ENCODE data around the gene MYOD1.

MYOD1 gene

DNA sequence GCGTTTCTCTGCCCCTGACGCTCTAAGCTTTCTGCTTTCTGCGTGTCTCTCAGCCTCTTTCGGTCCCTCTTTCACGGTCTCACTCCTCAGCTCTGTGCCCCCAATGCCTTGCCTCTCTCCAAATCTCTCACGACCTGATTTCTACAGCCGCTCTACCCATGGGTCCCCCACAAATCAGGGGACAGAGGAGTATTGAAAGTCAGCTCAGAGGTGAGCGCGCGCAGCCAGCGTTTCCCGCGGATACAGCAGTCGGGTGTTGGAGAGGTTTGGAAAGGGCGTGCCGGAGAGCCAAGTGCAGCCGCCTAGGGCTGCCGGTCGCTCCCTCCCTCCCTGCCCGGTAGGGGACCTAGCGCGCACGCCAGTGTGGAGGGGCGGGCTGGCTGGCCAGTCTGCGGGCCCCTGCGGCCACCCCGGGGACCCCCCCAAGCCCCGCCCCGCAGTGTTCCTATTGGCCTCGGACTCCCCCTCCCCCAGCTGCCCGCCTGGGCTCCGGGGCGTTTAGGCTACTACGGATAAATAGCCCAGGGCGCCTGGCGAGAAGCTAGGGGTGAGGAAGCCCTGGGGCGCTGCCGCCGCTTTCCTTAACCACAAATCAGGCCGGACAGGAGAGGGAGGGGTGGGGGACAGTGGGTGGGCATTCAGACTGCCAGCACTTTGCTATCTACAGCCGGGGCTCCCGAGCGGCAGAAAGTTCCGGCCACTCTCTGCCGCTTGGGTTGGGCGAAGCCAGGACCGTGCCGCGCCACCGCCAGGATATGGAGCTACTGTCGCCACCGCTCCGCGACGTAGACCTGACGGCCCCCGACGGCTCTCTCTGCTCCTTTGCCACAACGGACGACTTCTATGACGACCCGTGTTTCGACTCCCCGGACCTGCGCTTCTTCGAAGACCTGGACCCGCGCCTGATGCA is at the start of gene MYOD1:
Gene MYOD1, plus strand, starts transcription at position 544 of the 910 bp plus-strand sequence. Its CDS starts 212 bp downstream, at position 756.
- DNase-seq = no peak

DNA sequence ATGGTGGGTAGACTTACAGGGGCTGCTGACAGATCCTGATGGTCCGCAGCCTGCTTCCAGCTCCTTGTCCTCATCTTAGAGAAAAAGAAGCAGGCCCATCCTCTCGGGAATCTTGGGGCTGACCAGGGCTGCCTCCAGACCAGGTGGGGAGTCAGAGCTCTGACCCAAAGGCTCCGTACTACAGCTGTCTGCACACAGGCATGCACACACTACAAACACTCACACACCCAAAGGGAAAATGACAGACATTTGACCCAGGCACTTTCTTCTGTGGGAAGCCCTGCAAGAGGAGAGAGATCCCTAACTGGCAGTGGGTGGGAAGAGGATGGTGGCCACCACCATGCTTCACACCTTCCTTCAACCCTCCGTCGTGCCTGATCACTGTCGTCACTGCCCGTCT is 46.9 kb upstream of the MYOD1 start:
- DNase-seq = no peak

DNA sequence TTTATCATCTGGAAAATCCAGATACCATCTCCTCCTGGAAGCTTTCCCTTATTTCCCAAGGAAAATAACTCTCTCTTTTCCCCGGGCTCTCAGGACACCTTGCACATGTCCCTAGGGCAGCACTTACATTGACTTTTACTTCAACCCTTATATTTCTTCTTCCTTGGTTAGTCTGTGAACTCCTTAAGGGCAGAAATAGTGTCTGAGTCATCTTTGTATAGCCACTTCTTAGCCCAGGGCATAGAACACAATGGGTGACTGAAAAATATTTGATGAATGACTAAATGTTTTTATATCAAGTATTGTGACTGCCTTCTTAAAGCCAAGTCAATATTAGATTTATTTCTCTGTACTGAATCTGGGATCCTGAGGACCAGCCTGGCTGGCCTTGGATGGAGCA is 45.4 kb upstream of the MYOD1 start:
- no peak for DNase-seq

DNA sequence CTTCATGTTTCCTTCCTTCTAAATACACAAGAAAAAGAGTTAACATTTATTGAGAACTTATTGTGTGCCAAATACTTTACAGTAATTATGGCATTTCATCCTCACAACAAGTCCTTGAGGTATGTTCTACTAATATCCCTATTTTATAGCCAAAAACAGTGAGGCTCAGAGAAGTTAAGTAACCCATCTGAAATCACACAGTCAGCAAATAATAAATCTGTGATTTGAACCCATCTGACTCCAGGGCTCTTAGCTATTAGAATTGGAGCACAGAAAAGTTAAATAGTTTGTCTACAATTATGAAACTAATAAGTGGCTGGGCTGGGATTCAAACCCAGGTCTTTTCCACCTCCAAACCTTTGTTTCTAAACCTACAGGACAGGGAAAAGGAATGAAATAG is 36.5 kb upstream of the MYOD1 start:
- DNase-seq = no peak

DNA sequence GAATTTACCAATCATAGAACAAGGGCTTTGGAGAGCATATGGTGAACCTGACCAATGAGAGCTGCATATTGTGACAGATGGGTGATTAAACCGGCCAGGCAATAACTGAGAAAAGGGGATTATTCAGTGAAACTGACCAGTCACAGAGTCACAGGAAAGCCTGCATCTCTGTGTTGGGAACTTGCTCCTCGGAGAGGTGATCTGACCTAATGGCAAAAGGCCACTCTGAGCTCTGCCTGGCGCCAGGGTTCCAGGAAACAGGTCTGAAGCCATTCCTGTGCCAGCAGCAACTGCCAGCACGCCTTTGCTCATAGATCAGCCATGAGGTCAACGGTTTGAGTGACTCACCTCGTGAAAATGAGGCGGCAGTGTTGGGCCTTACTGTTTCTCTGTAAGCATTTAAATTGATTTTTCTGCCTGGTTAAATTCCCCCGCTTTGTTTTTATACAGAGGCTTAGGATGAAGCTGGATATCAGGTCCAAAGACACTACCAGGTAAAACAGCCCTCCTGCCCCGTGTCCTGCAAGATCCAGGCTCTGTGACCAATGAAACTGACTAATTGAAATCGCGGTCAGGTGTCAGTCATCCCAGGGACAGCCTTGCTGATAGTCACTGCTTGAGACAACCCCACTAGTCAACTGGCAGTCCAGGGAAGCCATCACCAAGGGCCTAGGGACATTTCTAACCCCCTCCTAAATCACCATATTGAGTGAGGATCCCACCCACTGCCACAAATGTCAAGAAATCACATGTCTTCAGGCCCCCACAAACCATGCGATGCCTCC is 35.8 kb upstream of the MYOD1 start:
- DNase-seq = no peak

DNA sequence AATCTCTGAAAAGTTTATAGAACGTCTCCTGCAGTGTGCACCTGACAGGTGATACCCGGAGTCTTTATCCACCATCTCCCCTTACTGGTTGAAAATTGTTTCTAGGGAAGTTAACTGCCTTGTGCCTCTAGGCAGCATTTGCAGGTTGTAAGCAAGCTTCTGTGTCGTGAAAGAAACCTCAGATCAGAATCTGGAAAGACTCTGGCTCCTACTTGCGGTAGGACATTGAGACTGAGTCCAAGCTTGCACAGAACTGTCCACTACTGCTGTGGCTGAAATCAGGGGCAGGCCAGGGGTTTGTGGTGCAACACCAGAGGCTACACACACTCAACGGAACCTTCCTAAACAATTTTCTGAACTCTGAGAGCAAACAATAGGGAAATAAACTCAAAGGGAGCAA is 34.8 kb upstream of the MYOD1 start:
- DNase-seq = no peak

DNA sequence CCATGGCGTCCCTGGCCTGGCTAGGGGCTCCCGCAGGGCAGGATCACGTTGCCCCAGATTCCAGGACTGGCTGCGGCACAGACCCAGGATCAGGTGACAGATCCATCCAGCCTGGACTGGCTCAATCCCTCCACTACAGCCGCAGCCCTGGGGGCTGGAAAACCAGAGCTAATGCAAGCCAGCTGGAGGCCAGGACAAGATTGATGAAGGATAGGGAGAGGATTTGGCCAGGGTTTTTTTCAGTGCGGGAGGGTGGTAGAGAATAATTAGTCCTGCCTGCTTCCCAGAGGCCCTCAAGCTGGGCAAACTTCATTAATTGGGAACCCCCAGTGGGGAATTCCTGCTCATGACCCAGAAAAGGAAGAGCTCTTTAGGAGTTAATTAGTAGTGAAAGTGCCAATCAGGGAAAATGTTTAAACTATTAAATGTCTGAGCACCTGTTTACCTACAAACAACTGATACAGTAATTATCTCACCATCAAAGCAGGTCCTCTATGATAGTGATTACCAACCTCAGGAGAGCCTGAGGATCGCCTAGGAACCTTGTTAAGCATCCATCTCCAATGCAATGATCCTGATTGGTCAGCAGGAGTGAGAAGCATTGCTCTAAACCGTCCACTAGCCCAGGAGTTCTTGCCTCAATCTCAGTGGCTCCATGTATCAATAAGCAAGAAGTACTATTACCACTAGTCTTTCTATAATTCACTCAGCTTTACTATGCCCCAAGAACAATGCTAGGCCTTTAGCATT is 33.0 kb upstream of the MYOD1 start:
- DNase-seq = no peak

DNA sequence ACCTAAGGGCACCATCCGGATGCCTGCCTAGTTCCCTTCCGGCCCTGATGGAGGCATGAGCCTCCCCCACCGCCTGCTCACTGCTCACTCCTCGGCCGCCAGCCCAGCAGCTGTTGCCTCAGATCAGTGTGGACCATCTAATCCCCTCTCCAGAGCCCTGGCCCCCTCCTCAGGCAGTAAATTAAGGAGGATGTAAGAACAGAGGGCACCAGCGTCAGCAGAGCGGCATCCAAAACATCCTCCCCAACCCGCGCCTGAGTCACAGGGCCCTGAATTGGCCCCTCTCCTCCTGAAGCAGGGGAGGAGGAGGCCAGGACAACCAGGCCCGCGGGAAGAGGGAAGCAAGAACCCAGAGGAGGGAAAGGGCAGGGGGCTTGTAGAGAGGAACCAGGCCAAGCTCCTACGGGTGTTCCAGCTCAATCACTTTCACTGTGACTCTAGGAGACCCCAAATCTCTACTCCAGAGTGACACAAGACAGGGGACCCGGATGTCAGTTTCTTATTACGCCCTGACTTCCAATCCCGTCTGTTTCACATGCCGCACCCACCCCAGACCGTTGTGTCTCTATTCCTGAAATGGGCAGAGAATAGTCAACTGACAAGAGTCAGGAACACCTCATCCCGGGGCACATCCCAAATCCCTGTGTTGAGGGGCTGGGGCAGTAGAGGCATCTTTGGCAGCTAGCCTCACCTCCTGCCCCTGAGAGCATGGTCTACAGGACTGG is 31.3 kb upstream of the MYOD1 start:
- no peak for DNase-seq

DNA sequence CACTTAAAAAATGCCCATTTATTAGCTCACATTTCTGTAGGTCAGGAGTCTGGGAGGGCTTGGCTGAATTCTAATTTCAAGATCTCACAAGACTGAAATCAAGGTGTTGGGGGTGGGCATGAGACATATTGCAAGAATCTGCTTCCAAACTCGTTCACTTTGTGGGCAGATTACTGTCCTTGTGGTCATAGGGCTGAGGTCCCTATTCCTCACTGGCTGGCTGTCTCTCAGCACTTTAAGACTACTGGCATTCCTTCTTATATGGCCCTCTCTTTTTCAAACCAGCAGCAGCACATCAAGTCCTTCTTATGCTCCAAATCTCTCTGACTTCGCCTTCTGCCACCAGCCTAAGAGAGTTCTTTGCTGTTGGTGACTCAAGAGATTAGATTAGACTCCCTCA is 27.8 kb upstream of the MYOD1 start:
- no peak for DNase-seq

DNA sequence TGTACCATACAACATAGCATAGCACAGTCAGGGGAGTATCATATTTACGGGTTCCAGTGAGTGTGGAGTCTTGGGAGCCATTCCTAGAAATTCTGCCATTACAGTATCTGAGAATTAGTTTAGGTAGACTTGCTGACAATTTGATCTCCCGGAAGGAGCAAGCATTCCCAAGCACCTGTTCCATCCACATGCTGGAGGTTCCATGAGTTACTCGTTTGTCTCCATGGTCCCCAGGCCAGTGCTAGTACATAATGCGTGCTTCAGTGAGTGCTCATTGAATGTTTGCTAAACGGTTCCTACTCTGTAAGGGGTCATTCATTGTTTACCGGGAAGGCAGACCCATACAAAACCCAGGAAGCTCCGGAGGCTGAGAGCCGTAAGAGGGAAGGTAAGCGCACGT is 27.4 kb upstream of the MYOD1 start:
- DNase-seq = no peak

DNA sequence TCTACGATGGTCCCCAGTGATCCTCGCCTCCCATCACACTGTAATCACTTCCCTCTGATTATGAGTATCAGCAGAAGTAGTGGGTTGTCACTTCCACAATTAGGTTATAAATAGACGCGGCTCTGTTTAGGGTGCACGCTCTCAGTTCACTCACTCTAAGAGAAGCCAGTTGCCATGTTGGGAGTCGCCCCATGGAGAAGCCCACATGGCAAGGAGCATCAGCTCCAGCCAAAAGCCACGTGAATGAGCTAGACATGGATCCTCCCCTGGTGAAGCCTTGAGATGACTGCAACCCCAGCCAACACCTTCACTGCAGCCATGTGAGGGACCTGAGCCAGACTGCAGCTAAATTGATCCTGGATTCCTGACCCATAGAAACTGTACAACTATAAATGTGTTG is 26.4 kb upstream of the MYOD1 start:
- DNase-seq = no peak

DNA sequence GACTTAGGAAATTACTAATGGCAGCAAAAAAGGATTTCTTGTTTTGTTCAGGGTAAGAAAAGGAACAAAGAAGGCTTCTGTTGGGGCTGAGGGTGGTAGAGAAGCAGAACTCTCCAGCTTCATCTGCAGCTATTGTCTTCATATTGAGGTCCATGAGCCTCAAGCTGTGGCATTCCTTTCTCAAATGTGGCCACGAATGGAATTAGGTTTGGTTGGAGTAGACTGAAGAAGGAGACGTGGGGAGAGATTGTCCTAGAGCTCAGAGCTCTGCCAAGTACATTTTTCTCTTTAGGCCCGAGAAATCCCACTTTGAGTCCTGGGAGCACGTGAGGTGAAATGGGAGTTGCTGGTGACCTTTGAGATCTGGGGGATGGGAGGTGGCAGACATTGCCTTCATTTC is 25.8 kb upstream of the MYOD1 start:
- DNase-seq = no peak

DNA sequence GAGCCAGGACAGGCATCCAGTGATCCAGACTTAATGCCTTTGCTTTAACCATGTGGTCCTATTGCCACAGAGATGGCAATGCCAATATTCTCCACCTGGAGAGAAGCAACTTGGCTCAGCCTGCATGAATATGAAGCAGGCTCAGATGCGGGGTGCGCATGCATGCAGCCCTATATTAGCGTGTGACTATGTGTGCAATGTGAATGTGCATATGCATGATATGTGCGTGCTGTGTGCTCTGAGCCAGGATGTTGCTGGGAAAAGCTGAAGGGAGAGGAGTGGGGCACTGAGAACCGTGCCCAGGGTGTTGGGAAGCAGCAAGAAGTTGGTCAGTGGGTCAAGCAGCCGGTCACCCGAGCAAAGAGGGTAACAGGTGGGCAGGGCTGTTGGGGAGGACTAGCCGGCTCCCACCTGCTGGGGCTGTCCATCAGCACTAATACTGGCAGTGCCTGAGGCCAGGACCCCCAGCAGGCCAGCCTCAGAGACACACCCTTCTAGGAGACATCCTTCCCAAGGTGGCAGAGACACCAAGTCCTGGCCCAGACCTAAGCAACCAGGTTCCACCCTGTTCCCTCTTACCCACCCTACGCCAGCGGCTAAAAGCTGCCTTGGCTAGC is 24.8 kb upstream of the MYOD1 start:
- DNase-seq = no peak

DNA sequence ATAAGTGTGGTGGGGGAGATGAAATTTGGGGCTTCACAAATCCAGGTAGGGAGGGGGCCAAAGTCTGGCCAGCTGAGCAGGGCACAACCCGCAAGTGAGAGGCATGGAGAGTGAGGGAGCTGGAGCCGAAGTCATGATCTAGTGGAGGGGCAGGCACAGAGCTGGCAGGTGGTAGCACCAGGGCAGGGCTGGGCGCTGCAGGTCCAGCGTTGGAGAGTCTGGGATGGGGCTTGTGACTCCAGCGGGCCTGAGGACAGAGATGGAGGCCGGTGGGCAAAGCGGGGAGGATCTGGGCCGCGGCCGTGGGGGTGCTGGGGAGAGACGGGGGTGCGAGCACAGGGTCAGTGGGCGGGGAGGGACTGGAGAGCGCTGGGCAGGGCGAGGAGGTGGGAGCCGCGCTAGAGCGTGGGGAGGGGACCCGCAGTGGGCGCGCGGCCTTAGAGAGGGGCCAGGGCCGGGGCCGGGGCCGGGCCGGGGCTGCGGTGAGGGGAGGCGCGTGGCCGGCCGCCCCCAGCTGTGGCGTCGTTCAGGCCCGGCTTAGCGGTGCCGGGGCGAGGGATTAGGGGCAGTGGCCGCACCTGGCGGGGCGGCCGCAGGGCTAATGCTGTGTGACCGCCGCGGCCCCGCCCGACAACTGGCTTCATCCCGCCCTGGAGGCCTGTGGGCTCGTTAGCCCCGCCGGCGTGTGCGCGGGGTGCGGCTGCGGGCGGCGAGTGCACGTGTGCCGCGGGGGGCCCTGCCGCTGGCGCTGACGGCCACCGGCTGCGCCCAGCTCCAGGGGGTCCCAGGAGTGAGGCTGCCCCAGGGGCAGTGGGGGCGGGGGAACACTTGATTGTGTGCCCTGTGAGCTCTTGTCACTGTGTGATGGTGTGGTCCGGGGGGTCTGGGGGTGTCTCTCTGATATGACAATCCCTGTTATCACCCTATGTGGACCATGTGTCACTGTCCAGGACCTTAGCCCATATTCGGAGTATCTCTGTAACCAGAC is 23.6 kb upstream of the MYOD1 start:
- DNase-seq = no peak

DNA sequence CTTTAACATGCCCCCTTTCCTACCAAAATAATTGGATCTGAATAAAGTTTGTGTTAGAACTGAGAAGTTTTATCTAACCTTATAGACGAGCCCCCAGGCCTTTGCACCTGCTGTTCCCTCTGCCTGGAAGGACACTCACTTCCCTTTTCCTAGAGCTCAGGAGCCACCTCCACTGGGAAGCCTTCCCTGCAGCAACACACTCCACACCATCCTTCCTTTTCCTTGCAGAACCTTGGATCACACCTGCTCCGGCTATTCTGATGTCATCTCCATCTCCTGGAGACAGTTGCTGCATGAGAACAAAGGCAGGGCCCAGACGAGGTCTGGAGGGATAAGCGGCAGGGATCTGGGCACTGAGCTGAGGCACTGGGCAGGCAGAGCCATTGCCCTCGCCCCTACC is 22.6 kb upstream of the MYOD1 start:
- DNase-seq = no peak

DNA sequence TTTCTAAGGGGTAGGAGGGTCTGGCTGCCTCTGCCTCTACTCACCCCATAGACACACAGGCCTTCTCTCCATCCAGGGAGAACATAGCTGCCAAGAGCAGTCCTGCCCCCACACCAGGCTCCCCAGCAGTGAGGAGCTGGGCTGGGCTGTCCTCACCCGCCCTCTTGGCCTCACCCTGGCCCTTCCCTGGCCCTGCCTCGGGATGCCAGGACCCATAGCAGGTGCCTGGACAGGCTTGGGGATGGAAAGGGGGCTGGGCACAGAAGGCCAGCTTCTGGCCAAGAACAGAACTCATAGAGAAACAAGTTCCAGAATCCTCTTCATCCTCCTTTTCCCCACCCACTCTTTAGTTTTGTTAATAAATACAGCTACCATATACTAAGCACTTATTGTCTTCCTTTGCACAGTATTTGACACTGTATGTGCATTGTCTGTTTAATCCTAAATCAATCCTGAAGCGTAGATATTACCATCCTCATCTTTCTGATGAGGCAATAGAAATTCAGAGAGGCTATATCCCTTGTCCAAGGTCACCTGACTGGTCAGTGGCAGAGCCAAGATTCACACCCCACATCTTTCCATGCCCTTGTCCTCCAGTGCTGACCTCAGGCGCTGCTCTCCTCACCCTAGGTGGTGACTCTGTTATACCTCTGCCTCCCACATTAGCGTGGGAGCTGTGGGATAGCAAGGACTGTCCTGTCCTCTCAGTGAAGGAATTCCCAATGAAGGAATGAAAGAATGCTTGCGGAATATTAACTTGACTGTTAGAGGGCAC is 22.0 kb upstream of the MYOD1 start:
- DNase-seq = no peak

DNA sequence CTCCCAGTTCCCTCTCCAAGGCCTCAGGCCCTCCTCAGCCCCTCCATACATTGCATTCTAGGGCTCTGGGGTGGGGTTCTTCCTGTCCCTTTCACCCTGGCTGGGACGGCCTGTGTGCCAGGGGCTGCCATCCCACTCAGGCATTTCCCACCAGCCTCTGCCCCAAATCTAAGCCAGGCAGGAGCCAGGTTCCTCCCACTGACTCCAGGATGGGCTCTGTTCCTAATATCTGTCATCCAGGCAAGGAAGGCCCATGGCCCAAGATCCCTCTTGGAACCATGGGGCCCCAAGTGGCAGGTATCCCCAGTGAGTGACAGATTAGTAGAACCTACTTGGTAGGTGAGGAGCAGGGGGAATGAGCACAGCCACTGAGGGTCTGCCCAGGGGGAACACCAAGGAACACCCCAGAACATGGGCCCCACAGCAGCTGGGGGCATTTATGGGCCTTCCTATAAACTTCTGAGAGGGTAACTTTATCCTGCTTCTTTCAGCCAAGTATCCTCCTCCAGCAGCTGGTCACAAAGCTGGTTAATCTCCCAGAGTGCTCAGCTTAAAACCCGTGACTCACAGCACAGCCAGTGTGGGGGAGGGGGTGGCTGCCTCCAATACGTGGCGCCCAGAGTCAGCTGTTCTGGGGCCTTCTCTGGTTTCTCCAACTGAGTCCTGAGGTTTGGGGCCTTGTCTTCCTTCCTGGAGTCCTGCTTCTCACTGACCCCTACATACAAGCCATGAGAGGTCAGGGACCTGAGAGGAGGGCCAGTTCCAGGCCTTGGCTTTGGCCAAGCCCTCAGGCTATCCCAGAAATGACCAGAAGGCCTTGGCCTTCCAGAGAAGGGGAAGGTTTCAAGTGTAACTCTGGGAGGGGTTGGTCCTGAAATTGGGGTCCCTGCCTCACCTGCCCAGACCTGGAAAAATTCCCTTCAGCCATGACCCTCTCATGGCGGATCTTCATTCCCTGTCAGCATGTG is 19.9 kb upstream of the MYOD1 start:
- no peak for DNase-seq

DNA sequence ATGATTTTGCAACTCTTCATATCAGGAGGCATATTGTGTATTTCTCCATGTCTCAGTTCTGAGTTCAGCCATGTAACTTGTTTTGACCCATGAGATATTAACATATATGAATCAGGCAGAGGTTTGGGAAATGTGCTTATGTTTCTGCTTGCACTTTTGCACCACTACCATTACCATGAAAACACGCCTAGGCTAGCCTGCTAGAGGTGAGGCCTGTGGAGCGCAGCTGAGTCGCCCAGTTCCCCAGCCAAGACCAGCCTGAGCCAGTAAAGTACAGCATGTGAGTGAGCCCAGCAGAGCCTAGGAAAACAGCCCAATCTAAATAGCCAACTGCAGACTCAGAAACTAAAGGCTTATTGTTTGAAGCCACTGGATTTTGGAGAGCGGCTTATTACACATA is 18.4 kb upstream of the MYOD1 start:
- DNase-seq = no peak

DNA sequence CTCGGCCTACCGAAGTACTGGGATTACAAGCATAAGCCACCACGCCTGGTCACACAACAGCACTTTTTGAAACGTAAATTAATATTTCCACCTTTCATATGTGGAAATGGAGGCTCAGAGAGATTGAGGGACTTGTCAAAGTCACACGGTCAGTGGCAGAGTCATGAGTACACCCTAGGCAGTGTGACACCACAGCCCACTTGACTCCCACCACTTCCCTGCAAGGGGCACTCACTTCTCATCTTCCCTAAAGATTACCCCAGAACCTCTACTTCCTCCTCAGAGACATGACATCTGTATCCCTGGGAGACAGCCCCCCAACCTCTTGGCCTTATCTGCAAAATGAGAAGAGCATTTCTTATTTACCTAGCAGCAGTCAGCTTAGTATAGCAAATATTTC is 16.5 kb upstream of the MYOD1 start:
- DNase-seq = no peak
